OCI-LY1 (cell line): ENCODE data around the gene VSIG10L2.

Experiments used
- EZH2 ChIP-seq: fragments of 200-600 bp; sonication (generic), shearing (Covaris generic); IDR thresholded peaks from 2 replicates; pipeline ENCODE4 v1.8.0; 2017; ENCODE audit warnings: borderline replicate concordance, mixed run types, mild to moderate bottlenecking, antibody characterized with exemption, low read length, moderate library complexity, mixed read lengths
- TF ChIP-seq, protein P1 (sequence below): fragments of 200-600 bp; sonication (generic), shearing (Covaris generic); IDR thresholded peaks from 2 replicates; pipeline ENCODE4 v1.5.1; 2017; ENCODE audit warnings: mild to moderate bottlenecking, antibody characterized with exemption, low read length, moderate library complexity, mixed read lengths

DNA sequence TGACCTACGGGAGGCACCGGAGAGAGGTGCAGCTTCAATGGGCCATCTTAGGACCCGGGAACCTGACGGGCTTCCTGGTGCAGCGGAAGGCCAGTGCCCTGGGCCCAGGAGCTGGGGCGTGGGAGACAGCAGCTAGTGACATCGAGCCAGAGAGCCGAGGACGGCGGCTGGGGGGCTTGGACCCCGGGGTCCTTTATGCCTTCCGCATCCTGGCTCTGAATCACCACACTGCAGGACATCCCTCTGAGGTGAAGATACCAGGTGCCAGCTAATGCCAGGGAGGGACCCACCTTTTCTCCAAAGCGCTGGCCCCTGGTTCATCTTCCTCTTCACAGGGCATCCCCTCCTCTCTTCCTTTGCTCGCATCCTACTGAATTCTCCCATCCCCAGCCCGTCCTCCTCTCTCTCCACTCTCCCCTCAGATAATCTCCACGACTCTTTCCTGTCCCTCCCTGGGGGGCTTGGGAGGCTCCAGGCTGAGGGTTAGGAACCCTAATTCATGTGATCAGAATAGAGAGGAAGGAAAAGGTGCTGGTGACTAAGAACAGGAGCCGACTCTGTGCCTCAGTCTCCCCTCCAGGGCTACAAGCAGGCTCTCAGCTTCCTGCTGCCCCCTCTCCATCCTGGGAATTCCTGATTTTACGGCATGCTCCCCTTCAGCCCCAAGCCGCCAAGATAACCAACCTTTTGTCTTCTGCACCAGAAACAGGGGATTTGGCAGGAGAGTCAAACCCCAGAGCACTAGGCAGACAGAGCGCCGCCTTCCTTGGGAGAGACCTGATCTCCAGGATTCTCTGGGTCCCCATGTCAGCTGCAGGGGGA, 8.5 kb downstream of the VSIG10L2 start:
- TF ChIP-seq, protein P1, sequence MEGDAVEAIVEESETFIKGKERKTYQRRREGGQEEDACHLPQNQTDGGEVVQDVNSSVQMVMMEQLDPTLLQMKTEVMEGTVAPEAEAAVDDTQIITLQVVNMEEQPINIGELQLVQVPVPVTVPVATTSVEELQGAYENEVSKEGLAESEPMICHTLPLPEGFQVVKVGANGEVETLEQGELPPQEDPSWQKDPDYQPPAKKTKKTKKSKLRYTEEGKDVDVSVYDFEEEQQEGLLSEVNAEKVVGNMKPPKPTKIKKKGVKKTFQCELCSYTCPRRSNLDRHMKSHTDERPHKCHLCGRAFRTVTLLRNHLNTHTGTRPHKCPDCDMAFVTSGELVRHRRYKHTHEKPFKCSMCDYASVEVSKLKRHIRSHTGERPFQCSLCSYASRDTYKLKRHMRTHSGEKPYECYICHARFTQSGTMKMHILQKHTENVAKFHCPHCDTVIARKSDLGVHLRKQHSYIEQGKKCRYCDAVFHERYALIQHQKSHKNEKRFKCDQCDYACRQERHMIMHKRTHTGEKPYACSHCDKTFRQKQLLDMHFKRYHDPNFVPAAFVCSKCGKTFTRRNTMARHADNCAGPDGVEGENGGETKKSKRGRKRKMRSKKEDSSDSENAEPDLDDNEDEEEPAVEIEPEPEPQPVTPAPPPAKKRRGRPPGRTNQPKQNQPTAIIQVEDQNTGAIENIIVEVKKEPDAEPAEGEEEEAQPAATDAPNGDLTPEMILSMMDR: no peak
- no peak for TF ChIP-seq EZH2
